ENCODE measurements around the gene KAT2A. TPM values are rescaled to one million over a fixed set of nuclear protein-coding genes. Genes with fewer than 3 reads are reported as not detected.

KAT2A gene
- total RNA-seq, 1 experiment from 2014 or later, result 44.8 TPM

- TF ChIP-seq, protein P1, sequence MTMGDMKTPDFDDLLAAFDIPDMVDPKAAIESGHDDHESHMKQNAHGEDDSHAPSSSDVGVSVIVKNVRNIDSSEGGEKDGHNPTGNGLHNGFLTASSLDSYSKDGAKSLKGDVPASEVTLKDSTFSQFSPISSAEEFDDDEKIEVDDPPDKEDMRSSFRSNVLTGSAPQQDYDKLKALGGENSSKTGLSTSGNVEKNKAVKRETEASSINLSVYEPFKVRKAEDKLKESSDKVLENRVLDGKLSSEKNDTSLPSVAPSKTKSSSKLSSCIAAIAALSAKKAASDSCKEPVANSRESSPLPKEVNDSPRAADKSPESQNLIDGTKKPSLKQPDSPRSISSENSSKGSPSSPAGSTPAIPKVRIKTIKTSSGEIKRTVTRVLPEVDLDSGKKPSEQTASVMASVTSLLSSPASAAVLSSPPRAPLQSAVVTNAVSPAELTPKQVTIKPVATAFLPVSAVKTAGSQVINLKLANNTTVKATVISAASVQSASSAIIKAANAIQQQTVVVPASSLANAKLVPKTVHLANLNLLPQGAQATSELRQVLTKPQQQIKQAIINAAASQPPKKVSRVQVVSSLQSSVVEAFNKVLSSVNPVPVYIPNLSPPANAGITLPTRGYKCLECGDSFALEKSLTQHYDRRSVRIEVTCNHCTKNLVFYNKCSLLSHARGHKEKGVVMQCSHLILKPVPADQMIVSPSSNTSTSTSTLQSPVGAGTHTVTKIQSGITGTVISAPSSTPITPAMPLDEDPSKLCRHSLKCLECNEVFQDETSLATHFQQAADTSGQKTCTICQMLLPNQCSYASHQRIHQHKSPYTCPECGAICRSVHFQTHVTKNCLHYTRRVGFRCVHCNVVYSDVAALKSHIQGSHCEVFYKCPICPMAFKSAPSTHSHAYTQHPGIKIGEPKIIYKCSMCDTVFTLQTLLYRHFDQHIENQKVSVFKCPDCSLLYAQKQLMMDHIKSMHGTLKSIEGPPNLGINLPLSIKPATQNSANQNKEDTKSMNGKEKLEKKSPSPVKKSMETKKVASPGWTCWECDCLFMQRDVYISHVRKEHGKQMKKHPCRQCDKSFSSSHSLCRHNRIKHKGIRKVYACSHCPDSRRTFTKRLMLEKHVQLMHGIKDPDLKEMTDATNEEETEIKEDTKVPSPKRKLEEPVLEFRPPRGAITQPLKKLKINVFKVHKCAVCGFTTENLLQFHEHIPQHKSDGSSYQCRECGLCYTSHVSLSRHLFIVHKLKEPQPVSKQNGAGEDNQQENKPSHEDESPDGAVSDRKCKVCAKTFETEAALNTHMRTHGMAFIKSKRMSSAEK (CRISPR knock-in tag; IDR thresholded peaks at IDR 0.05; ENCODE audit: borderline replicate concordance), result no peak
- no peak for TF ChIP-seq TP53 (CRISPR knock-in tag; IDR thresholded peaks at IDR 0.05)
- no peak for TF ChIP-seq FOXP1 (CRISPR knock-in tag; IDR thresholded peaks at IDR 0.05; ENCODE audit: borderline replicate concordance)
- TF ChIP-seq ZNF671 (CRISPR knock-in tag; IDR thresholded peaks at IDR 0.05), result no peak
- no peak for TF ChIP-seq ZNF425 (CRISPR knock-in tag; conservative IDR thresholded peaks at IDR 0.05)
- no peak for TF ChIP-seq ETV6 (CRISPR knock-in tag; IDR thresholded peaks at IDR 0.05)
- no peak for TF ChIP-seq RORB (CRISPR knock-in tag; IDR thresholded peaks at IDR 0.05)
- no peak for TF ChIP-seq ESRRA (CRISPR knock-in tag; IDR thresholded peaks at IDR 0.05; ENCODE audit: borderline replicate concordance)
- TF ChIP-seq ERG (CRISPR knock-in tag; IDR thresholded peaks at IDR 0.05), result no peak
Observed at GRCh38 chr17:42106009-42106408, 15.2 kb downstream of the KAT2A start (continued).

DNA sequence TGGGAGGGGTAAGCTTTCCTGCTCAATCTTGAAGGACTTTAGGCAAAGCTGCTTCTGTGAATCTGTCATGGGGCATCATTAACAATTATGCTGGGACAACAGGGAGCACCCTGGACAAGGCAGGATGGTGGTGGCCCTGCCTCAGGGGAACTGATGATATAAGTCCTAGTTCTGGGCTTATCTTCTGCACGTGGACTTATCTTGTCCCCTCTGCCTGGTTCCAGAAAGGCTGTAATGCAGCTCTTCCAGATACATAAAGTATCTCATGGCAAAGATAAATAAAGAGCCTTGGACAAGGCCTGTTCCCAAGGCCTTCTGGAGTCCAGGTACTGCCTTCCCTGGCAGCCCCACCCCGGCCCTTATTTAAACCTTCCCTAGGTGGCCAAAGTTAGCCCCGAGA lies 16.9 kb downstream of the KAT2A start:
- Mint-ChIP-seq H3K27ac (no peak overlapping the region), H3K27me3 (ENCODE audit: low read depth) (peaks cover 6% of the 10 kb centered on the region), H3K36me3 (no peaks in the 10 kb centered on the region), H3K9me3 (no peaks in the 10 kb centered on the region), H3K4me3 (no peak overlapping the region), H3K4me1 (peaks cover 19% of the 10 kb centered on the region)
- no peak for DNase-seq (ENCODE audit: low spot score)
- ChIA-PET CTCF (interaction anchor here (0.6 to 6.7 kb wide), 8 partner anchors 10 to 118 kb away, joined by 3 to 138 read pairs (median 3); partner anchors contain the start of genes GHDC and NKIRAS2), POLR2A (no interaction called here)
- no peak for ATAC-seq
- TF ChIP-seq ZNF281 (CRISPR knock-in tag; IDR thresholded peaks at IDR 0.05), result no peak
- TF ChIP-seq, protein P2, sequence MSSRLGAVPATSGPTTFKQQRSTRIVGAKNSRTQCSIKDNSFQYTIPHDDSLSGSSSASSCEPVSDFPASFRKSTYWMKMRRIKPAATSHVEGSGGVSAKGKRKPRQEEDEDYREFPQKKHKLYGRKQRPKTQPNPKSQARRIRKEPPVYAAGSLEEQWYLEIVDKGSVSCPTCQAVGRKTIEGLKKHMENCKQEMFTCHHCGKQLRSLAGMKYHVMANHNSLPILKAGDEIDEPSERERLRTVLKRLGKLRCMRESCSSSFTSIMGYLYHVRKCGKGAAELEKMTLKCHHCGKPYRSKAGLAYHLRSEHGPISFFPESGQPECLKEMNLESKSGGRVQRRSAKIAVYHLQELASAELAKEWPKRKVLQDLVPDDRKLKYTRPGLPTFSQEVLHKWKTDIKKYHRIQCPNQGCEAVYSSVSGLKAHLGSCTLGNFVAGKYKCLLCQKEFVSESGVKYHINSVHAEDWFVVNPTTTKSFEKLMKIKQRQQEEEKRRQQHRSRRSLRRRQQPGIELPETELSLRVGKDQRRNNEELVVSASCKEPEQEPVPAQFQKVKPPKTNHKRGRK (CRISPR knock-in tag; IDR thresholded peaks at IDR 0.05; ENCODE audit: borderline replicate concordance), result no peak
- no peak for TF ChIP-seq NR3C1 (CRISPR knock-in tag; conservative IDR thresholded peaks at IDR 0.05; ENCODE audit: low read depth)
- TF ChIP-seq SMAD3 (CRISPR knock-in tag; IDR thresholded peaks at IDR 0.05; ENCODE audit: borderline replicate concordance), result no peak
- no peak for TF ChIP-seq TEAD1 (CRISPR knock-in tag; IDR thresholded peaks at IDR 0.05)
- no peak for TF ChIP-seq GABPB1 (CRISPR knock-in tag; IDR thresholded peaks at IDR 0.05)
- no peak for TF ChIP-seq AFF4 (CRISPR knock-in tag; IDR thresholded peaks at IDR 0.05; ENCODE audit: borderline replicate concordance)
- TF ChIP-seq ZNF317 (CRISPR knock-in tag; IDR thresholded peaks at IDR 0.05; ENCODE audit: borderline replicate concordance, low read depth), result no peak
- no peak for TF ChIP-seq TEAD4 (CRISPR knock-in tag; IDR thresholded peaks at IDR 0.05)
- TF ChIP-seq KAT7 (CRISPR knock-in tag; IDR thresholded peaks at IDR 0.05; ENCODE audit: borderline replicate concordance), result no peak
- TF ChIP-seq RELA (CRISPR knock-in tag; IDR thresholded peaks at IDR 0.05; ENCODE audit: borderline replicate concordance), result no peak
- no peak for TF ChIP-seq NFYB (CRISPR knock-in tag; conservative IDR thresholded peaks at IDR 0.05; ENCODE audit: low read depth)
